HG03439 (cell line): ENCODE measurements around the gene ZNF821.
"Not testable (repeated sequence)": the region's sequence is repeated elsewhere in the genome, so short reads cannot be mapped to it uniquely, and the experiment has no call there.

ENCODE experiments used
- ATAC-seq: cut with Tn5 transposase; IDR thresholded peaks from one replicate; pipeline ENCODE4 v1.9.1; 2021; ENCODE audit warnings: mild to moderate bottlenecking, moderate library complexity; ENCODE audit not compliant: unreplicated experiment

Gene ZNF821, protein sequence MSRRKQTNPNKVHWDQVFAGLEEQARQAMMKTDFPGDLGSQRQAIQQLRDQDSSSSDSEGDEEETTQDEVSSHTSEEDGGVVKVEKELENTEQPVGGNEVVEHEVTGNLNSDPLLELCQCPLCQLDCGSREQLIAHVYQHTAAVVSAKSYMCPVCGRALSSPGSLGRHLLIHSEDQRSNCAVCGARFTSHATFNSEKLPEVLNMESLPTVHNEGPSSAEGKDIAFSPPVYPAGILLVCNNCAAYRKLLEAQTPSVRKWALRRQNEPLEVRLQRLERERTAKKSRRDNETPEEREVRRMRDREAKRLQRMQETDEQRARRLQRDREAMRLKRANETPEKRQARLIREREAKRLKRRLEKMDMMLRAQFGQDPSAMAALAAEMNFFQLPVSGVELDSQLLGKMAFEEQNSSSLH

DNA sequence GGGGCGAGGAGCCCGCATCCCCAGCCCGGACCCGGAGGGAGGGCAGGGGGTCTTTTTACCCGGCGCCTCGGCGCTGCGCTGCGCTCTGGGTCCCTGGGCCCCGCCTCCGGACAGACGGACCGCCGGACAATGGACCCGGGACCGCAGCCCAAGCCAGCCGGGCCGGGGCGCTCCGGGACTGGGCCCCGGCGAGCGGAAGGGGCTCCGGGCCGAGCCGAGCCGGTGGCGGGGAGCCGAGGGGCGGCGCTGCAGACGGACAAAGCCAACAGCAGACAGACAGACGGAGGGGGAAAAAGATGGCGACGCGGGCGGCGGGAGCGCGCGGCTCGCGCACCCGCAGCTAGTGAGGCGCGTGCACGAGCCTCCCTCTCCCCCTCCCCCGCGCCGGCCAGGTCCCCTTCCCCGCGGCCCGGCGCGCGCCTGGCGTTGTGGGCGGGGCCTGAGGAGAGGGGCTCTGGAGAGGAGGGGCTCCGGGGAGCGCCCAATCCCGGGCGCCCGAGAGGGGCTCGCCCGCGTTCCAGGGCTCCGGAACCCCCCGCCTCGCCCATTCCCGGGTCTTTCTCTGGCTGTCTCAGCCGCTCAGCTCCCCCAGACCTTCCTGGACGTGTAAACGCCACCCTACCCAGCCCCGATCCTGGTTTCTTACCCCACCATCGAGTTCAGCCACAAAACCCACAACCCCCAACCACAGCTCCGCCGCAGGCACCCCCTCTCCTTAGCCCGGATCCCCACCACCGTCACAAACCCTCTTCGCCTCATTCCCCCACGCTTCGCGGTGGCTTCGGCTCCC, at the start of gene ZNF821:
Gene ZNF821 (minus strand): TSS at position 334 of the 790 bp plus-strand sequence. CDS start 4,236 bp downstream, outside the sequence.
- peak; percentile 45 for ATAC-seq

DNA sequence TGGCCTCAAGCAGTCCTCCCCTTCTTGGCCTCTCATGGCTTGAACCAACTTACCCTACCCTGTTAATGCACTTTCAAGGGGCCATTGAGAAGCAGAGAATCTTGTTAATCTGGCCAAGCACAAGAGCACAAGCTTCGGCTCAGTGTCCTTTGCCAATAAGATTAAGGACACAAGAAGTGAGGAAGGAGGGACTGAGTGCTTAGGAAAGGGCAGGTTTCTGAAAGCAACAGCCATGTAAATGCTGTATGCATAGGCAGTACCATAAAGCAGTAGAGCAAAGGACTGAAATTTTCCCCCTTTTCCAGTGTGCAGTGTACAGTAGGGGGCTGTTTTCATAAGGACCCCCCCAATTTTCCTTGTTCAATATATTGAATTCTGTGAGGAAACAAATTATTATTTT, 49.0 kb upstream of the ZNF821 start:
- ATAC-seq = no peak

DNA sequence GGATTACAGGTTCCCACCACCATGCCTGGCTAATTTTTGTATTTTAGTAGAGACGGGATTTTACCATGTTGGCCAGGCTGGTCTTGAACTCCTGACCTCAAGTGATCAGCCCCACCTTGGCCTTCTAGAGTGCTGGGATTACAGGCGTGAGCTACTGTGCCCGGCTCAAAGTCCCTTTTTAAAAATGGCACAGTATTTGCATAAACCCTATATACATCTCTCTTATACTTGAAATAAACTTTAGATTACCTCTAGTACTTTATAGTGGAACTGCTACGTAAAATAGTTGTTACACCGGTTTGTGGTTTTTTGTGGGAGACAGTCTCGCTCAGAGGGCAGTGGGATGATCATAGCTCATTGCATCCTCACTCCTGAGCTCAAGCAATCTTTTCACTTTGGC, 47.6 kb upstream of the ZNF821 start:
- no peak for ATAC-seq

DNA sequence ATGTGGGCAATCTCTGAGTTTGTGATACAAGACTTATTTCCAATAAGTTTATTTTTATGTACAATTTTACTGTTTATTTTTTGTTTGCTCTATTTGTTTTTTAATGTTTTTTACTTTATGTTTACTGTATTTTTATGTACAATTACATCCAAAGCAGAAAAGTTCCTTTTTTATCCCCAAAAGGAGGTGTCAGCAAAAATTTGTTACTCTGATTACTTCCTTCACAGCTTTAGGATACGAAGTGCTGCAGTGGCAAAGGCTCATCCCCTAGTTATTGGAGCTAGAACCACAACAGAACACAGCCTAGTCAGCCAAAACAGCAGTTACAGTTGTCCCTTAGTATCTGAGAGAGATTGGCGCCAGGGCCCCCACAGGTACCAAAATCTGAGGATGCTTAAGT, 47.0 kb upstream of the ZNF821 start:
- no peak for ATAC-seq

DNA sequence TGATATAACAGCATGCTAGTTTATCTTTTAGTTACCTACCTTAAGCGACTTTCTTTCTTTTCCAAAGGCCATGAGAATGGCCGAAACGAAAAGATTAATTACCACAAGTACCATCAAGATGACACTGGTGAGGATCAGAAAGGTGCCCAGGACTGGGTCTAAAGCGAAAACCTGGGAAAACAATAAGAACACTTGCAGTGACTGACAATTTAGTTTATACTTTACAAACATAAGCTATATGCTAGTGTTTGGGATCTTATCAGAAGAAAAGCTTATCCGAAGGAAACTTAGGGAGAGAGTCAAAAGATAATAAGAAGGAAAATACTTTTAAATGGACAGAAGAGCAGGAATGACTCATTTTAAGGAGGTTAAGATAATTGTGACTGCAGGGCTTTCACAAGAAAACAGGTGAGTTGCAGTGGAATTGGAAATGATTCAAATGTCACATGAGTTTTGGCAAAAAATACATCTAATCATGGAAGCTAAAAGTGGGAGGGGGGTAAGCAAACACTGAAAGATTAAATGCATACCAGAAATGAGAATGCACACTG, 46.1 kb upstream of the ZNF821 start:
- ATAC-seq = no peak

DNA sequence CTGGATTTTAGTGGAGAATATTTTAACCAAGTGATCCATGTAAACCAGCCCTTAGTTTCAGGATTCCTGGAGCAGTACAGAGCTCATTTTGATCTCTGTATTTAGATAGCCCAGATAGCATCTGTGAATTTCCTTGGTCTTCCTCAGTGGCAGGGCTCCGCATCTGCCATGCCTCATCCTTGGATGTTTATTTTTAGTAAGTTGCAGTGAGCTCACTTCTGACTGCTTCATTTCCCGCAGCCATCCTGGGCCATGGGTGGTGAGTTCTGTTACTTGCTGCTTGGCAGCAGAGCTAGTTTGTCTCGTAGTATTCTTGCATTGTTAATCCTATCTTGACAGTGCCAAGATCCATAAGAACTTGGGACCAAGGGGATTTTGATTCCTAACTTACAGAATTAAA, 45.1 kb upstream of the ZNF821 start:
- ATAC-seq = no peak

DNA sequence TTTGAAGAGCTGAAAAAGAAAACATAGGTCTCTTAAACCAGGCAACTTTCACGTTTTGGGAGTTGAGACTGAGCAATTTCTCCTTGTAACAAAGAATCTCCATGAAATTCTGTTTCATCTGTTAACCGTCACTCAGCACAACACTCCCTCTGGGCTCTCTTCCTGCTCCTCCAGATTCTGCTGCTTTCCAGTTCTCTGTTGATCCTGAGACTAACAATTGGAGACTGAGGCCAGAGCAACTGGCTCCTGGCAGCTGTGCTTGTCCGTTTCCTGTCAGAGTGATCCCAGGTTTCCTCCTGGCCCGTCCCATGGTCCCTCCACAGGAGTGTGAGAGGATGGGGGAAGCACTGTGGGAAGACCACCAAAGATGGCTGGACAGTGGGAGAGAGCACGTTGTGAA, 43.8 kb upstream of the ZNF821 start:
- no peak for ATAC-seq

DNA sequence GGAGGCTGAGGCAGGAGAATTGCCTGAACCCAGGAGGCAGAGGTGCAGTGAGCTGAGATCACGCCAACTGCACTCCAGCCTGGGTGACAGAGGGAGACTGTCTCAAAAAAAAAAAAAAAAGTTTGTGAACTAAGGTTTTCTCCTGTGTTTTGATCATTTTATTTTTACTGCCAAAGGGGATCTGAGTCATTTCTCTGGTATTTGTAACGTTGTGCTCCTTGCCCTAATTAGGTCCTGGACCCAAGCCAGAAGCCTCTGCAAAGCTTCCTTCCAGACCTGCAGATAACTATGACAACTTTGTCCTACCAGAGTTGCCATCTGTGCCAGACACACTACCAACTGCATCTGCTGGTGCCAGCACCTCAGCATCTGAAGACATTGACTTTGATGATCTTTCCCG, 43.4 kb upstream of the ZNF821 start:
- no peak for ATAC-seq

DNA sequence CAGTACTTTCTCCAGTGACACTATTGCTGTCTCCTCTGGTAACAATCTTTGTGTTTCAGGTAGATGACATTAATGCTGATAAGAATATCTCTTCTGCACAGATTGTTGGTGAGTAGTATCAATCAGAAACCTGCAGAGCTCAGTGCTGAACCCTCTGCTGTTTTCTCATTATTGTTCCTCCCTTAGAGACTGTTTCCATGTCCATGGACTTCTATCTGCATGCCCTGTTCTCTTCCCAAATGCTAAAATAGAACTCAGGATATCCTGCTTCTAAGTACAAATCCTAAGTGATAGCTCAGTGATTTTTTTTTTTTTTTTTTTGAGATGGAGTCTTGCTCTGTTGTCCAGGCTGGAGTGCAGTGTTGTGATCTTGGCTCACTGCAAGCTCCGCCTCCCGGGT, 40.7 kb upstream of the ZNF821 start:
- ATAC-seq = no peak

DNA sequence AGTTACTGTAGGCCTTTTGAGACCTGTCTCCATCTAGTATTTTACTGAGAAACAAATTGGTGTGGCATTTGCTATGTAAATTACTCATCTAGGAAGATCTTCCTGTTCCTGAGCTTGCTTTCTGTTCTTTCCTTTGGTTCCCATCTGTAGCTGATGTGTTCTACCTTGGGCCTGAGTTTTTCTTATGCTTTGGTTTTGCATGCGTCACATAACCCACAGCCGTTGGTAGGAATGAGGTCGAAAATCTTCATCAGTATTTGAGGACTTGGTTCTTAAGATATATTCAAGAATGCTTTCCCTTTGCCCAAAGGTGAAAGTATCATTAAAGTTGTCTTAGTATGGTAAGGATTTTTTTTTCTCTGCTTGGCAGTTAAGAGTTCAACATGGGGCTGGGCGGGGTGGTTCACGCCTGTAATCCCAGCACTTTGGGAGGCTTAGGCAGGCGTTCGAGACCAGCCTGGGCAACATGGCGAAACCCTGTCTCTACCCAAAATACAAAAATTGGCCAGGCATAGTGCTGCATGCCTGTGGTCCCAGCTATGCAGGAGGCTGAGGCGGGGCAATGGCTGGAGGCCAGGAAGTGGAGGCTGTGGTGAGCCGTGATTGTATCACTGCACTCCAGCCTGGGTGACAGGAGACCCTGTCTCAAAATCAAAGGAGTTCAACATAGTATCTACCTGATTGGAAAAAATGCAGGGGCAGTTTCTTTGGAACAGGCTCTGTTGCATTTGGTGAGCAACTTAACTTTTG, 40.1 kb upstream of the ZNF821 start:
- no peak for ATAC-seq

DNA sequence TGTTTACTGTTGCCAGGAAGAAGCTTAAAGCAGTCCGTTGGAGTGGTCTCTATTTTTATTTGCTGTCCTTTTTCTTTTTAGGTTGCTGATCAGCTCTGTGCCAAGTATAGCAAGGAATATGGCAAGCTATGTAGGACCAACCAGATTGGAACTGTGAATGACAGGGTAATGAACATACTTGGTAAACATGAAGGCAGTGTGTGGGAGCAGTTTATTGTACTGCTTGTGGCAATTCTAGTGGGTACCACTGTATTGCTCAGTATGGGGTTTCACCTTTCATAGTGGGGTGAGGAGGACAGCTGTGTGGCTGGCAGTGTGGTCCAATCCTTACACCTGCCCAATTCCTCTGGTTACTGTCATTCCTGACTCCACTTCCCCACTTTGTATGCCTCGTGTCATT, 36.7 kb upstream of the ZNF821 start:
- ATAC-seq = no peak

DNA sequence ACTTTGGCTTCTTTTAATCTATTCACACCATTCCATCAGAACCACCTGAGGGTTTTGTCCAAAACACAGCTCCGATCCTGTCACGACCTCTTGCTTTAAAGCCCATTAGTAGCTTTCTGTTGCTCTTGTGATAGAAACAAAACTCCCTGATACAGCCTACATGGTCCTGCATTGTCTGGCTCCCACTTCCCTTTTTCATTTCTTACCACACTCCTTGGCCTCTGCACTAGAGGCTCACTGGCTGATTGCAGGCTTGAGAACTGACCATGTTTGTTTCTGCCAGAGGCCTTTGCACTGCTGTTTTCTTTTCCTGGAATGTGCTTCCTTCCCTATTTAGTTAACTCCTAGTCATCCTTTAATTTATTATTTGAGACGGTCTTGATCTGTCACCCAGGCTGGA, 35.1 kb upstream of the ZNF821 start:
- no peak for ATAC-seq

DNA sequence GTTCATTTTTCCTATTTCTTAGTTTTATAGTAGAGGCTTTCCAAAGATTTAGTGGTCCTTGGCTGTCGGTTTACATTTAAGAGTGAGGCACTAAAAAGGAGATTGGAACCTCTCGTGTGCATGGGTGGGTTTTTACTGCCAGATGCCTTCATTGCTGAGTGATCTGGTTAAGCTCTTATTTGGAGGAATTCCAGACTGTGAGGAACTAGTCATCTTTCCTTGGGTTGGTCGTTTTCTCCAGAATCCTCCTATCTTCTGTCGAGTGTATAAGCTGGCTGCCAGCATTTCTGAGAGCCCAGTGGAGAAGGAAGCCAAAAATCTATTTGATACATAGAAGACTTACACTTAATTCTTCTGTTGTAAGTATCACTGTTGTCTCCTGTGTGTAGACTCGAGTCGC, 33.9 kb upstream of the ZNF821 start:
- no peak for ATAC-seq

DNA sequence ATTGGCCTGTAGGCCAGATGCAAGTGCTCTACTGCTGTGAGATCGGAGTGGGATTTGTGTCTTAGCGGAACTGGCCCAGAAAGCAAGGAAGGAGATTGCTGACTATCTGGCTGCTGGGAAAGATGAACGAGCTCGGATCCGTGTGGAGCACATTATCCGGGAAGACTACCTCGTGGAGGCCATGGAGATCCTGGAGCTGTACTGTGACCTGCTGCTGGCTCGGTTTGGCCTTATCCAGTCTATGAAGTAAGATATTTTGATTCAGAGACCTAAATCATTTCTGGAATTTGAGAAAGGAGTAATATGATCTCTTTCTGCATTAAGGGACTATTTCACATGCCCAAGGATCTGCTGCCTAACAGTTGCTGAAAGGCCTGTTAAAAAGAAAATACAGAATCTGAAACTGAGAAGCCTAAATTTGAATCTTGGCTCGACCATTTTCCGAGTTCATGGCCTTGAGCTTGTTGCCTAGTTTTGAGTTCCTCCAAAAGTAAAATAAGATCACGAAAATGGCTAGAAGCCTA, 32.5 kb upstream of the ZNF821 start:
- ATAC-seq = no peak

DNA sequence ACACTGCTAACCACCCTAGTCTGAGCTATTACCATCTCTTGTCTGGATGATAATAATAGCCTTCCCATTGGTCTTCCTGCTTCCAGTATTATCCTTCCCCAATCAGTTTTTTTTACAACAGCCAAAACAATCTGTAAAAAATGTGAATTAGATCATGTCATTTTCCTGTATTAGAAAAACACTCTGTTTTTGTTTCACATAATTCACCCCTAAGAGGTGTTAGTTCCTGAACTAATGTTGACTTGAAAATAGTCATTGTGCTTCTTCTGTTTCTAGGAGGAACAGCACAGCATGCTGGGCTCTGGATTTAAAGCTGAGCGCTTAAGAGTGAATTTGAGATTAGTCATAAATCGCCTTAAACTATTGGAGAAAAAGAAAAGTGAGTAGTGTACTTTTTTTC, 31.4 kb upstream of the ZNF821 start:
- no peak for ATAC-seq

DNA sequence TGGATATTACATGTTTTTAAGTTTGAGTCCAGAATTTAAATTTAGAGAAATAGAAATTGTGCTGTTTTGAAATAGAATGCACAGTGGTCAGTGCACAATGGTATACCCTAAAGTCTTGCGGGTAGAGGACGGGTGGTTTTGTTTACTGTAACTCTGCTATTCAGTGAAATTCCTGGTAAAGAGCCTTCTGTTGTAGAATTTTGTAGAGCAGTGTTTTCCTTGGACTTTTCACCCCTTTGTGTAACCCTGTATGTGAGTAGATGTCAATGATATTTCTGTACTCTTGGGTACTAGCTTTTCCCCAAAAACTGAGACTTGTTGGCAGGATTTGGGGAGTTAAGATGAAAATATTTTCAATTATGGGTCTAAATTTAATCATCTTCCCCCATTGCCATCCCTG, 30.8 kb upstream of the ZNF821 start:
- ATAC-seq = no peak

DNA sequence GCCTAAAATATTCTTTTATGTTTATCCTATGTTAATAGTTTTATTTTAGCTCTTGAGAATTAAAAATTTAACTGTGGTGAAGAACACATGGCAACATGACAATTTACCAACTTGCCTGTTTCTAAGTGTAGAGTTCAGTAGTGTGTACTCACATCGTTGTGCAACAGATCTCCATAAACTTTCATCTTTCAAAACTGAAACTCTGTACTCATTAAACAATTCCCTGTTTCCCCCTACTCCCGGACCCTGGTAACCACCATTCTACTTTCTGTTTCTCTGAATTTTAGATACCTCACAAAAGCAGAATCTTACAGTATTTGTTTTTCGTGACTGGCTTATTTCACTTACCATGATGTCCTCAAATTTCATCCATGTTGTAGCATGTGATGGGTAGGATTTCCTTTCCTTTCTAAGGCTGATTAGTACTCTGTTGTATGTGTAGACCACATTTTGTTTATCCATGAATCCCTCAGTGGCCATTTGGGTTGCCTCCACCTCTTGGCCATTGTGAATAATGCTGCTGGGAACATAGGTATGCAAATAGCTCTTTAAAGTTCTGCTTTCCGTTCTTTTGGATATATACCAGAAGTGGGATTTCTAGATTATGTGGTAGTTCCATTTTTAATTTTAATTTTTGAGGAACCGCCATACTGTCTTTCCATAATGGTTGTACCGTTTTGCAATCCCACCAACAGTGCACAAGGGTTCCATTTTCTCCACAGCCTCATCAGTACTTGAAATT, 28.7 kb upstream of the ZNF821 start:
- no peak for ATAC-seq

DNA sequence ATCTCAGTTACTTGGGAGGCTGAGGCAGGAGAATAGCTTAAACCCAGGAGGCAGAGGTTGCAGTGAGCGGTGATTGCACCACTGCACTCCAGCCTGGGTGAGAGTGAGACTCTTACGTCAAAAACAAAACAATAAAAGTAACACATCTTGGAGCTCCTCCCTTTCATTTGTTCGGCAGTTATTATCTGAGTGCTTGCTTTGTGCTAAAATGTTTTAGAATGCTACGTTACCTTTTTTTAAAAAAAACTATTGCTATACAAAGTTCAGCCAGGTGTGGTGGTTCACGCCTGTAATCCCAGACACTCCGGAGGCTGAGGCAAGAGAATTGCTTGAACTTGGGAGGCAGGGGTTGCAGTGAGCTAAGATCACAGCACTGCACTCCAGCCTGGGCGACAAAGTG, 27.1 kb upstream of the ZNF821 start:
- no peak for ATAC-seq

DNA sequence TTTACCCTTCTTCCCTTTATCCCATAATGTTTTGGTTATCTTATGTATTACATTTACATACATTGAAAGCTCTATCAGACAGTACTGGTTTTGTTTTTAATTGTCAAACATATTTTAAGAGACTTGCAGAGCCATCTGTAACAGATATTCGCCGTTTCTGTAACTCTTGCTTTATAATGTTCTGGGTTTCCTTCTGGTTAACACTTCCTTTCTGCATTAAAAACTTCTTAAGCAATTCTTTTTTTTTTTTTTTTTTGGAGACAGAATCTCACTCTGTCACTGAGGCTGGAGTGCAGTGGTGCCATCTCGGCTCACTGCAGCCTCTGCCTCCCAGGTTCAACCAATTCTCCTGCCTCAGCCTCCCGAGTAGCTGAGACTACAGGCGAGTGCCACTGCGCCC, 21.8 kb upstream of the ZNF821 start:
- ATAC-seq = not testable (repeated sequence)

DNA sequence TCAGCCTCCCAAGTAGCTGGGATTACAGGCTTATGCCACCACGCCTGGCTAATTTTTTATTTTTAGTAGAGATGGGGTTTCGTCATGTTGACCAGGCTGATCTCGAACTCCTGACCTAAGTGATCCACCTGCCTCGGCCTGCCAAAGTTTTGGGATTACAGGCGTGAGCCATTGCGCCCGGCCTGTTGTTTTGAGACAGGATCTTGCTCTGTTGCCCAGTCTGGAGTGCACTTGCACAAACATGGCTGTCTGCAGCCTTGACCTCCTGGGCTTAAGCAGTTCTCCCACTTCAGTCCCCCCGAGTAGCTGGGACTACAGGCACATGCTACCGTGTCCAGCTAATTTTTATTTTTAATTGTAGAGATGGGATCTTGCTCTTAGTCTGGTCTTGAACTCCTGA, 20.3 kb upstream of the ZNF821 start:
- ATAC-seq = no peak
